Thyroid gland (tissue), 4 donors: ENCODE measurements around the gene RHBDF1.

Experiments
- POLR2A ChIP-seq, 2 donors: fragments of 450-650 bp; IDR thresholded peaks; one replicate each; pipeline ENCODE4 v1.6.1; 2017; ENCODE audit warnings: antibody characterized with exemption in 2 of 2, mild to moderate bottlenecking in 2 of 2, moderate library complexity in 1 of 2
- TF ChIP-seq, protein P1 (sequence below), 6 experiments: fragments of 200-600 bp in 3 of 6; fragments of 450-650 bp in 3 of 6; sonication (generic) in 3 of 6; IDR thresholded peaks; one replicate each; pipeline ENCODE4 v1.5.1; 2016 to 2019; ENCODE audit warnings: antibody characterized with exemption in 6 of 6, mild to moderate bottlenecking in 2 of 6, inconsistent platforms in 1 of 6, moderate library complexity in 1 of 6

DNA sequence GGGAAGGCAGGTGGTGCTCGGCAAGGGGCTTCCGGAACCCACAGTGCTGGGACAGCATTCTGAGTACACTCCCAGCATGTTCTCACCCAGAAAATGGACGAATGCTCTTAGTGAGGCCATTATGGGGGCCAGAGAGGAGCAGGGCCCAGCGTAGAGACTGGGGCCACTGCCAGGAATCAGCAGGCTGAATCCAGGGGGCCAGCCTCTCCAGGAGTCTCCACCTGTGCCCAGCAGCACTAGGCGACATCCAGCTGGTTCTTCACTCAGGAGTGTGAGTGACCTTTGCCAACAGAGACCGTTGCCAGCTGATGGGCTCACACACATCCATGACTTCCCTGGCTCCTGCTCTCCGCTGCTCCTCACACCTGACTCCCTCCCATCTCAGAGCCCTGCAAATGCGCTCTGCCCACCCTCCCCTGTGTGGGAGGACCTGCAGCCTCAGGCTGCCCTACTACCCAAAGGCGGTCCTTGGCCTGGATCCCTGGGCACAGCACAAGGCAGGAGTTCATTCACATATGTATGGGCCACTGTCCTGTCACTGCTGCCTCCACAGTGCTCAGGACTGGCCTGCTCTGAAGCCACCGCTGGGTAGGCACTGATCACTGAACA lies 5.1 kb downstream of the RHBDF1 start:
- TF ChIP-seq, protein P1, sequence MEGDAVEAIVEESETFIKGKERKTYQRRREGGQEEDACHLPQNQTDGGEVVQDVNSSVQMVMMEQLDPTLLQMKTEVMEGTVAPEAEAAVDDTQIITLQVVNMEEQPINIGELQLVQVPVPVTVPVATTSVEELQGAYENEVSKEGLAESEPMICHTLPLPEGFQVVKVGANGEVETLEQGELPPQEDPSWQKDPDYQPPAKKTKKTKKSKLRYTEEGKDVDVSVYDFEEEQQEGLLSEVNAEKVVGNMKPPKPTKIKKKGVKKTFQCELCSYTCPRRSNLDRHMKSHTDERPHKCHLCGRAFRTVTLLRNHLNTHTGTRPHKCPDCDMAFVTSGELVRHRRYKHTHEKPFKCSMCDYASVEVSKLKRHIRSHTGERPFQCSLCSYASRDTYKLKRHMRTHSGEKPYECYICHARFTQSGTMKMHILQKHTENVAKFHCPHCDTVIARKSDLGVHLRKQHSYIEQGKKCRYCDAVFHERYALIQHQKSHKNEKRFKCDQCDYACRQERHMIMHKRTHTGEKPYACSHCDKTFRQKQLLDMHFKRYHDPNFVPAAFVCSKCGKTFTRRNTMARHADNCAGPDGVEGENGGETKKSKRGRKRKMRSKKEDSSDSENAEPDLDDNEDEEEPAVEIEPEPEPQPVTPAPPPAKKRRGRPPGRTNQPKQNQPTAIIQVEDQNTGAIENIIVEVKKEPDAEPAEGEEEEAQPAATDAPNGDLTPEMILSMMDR (IDR thresholded peaks at IDR 0.05) = no peak
- no peak for TF ChIP-seq POLR2A (IDR thresholded peaks at IDR 0.05)
